H1 (cell line): ENCODE data around the gene CPZ. TPM values are rescaled to one million over a fixed set of nuclear protein-coding genes. Genes with fewer than 3 reads are reported as not detected.
A peak's percentile ranks its signal among the peaks of the same experiment; 100 is the strongest.

Experiments
- CTCF ChIA-PET: fragments of 300-600 bp; sonication (Branson Sonifier 250); formaldehyde crosslinking; loops from one replicate; lab custom pipeline; 2021; ENCODE audit not compliant: partially characterized antibody; lab: Charles Lee
- POLR2A ChIA-PET: fragments of 300-600 bp; sonication (Branson Sonifier 250); formaldehyde crosslinking; loops from one replicate; lab custom pipeline; 2021; ENCODE audit warnings: inconsistent platforms; ENCODE audit not compliant: partially characterized antibody; lab: Charles Lee
- DNase-seq, 2 experiments: peaks; one replicate each; pipeline versions ENCODE4 v3.0.0 to v3.0.0-alpha.2; 2010 to 2022; ENCODE audit warnings: low spot score in 2 of 2, low read depth in 1 of 2, mixed read lengths in 1 of 2
- FAIRE-seq: peaks from 2 replicates; lab custom pipeline; 2011; peaks lifted over from hg19 to GRCh38; lab: Jason Lieb, UNC
- H2AFZ ChIP-seq: 2 replicates; pipeline ENCODE4 v1.8.1; 2012; ENCODE audit warnings: low read length, inconsistent platforms
- H2AK5ac ChIP-seq: 2 replicates; pipeline ENCODE4 v1.6.1; 2013; ENCODE audit warnings: low read depth, low read length
- H2BK120ac ChIP-seq: replicated peaks from 2 replicates; pipeline ENCODE3; 2013; ENCODE audit warnings: low read depth, low read length, inconsistent platforms
- H2BK12ac ChIP-seq: 2 replicates; pipeline ENCODE4 v1.6.1; 2013; ENCODE audit warnings: low read depth, low read length
- H2BK15ac ChIP-seq: 2 replicates; pipeline ENCODE4 v1.6.1; 2013; ENCODE audit warnings: low read length
- H2BK20ac ChIP-seq: 2 replicates; pipeline ENCODE4 v1.6.1; 2013; ENCODE audit warnings: low read length
- H2BK5ac ChIP-seq: 2 replicates; pipeline ENCODE4 v1.6.1; 2013; ENCODE audit warnings: low read depth, low read length
- H3K14ac ChIP-seq: 2 replicates; pipeline ENCODE4 v1.6.1; 2013; ENCODE audit warnings: inconsistent platforms; ENCODE audit not compliant: insufficient read length
- H3K18ac ChIP-seq: 2 replicates; pipeline ENCODE4 v1.6.1; 2013; ENCODE audit warnings: low read length; ENCODE audit errors: extremely low read depth
- H3K23ac ChIP-seq: 2 replicates; pipeline ENCODE4 v1.6.1; 2013; ENCODE audit warnings: inconsistent platforms; ENCODE audit not compliant: insufficient read length
- H3K23me2 ChIP-seq: 2 replicates; pipeline ENCODE4 v1.6.1; 2013; ENCODE audit warnings: low read depth, low read length
- H3K27ac ChIP-seq: 2 replicates; pipeline ENCODE4 v1.6.1; 2011; ENCODE audit warnings: low read depth, low read length, inconsistent platforms
- H3K27me3 ChIP-seq, 4 experiments: replicated peaks in 1 of 4; 1 replicate in 1 of 4; 2 replicates in 3 of 4; pipeline versions ENCODE4 v1.6.1 to v1.8.1; 2011 to 2013; ENCODE audit warnings: low read length in 3 of 4, mild to moderate bottlenecking in 3 of 4, inconsistent platforms in 2 of 4, mixed read lengths in 2 of 4, moderate library complexity in 1 of 4; ENCODE audit not compliant: control insufficient read depth in 3 of 4, insufficient read depth in 3 of 4; ENCODE audit errors: extremely low read depth in 1 of 4
- H3K36me3 ChIP-seq, 4 experiments: 2 replicates each; pipeline versions ENCODE4 v1.6.1 to v1.8.1; 2011 to 2013; ENCODE audit warnings: mild to moderate bottlenecking in 4 of 4, low read length in 3 of 4, moderate library complexity in 2 of 4, control low read depth in 1 of 4, inconsistent platforms in 1 of 4; ENCODE audit not compliant: insufficient read depth in 4 of 4, control insufficient read depth in 2 of 4
- H3K4ac ChIP-seq: replicated peaks from 2 replicates; pipeline ENCODE3; 2013; ENCODE audit warnings: low read length, low read depth, mixed read lengths, inconsistent platforms; ENCODE audit not compliant: insufficient read length
- H3K4me1 ChIP-seq, 4 experiments: replicated peaks in 1 of 4; 1 replicate in 1 of 4; 2 replicates in 3 of 4; pipeline versions ENCODE4 v1.6.1 to v1.8.1; 2011 to 2013; ENCODE audit warnings: low read length in 3 of 4, inconsistent platforms in 2 of 4, mixed read lengths in 1 of 4; ENCODE audit not compliant: insufficient read depth in 4 of 4, control insufficient read depth in 3 of 4
- H3K4me2 ChIP-seq, 2 experiments: 2 replicates each; pipeline versions ENCODE4 v1.6.1 to v1.8.1; 2011 to 2013; ENCODE audit warnings: low read depth in 2 of 2, low read length in 2 of 2, control low read depth in 1 of 2, inconsistent platforms in 1 of 2, mild to moderate bottlenecking in 1 of 2; ENCODE audit not compliant: insufficient read depth in 1 of 2
- H3K4me3 ChIP-seq, 4 experiments: fragments of 200-600, 300-600 bp in 1 of 4; sonication (generic), shearing (Covaris generic), sonication (Bioruptor Twin) in 1 of 4; 2 replicates each; pipeline versions ENCODE4 v1.5.1 to v1.8.1; 2011 to 2016; ENCODE audit warnings: low read length in 4 of 4, low read depth in 3 of 4, control low read depth in 2 of 4, inconsistent platforms in 2 of 4, mild to moderate bottlenecking in 2 of 4, mixed read lengths in 1 of 4, moderate library complexity in 1 of 4; ENCODE audit not compliant: insufficient read depth in 2 of 4; ENCODE audit errors: extremely low read depth in 1 of 4
- H3K56ac ChIP-seq: replicated peaks from 2 replicates; pipeline ENCODE3; 2013; ENCODE audit warnings: low read depth, mild to moderate bottlenecking, mixed read lengths, low read length, inconsistent platforms; ENCODE audit not compliant: insufficient read length
- H3K79me1 ChIP-seq: 2 replicates; pipeline ENCODE4 v1.6.1; 2013; ENCODE audit warnings: low read depth, low read length, control low read depth
- H3K79me2 ChIP-seq, 2 experiments: 2 replicates each; pipeline versions ENCODE4 v1.6.1 to v1.8.1; 2012 to 2013; ENCODE audit warnings: low read length in 2 of 2, mild to moderate bottlenecking in 2 of 2, inconsistent platforms in 1 of 2; ENCODE audit not compliant: insufficient read depth in 2 of 2, control insufficient read depth in 1 of 2
- H3K9ac ChIP-seq, 4 experiments: replicated peaks in 1 of 4; 1 replicate in 1 of 4; 2 replicates in 3 of 4; pipeline versions ENCODE4 v1.6.1 to v1.8.1; 2011 to 2013; ENCODE audit warnings: low read depth in 3 of 4, low read length in 3 of 4, control low read depth in 2 of 4, mild to moderate bottlenecking in 2 of 4, moderate library complexity in 2 of 4, inconsistent platforms in 1 of 4; ENCODE audit errors: extremely low read depth in 1 of 4
- H3K9me3 ChIP-seq, 2 experiments: 2 replicates each; pipeline versions ENCODE4 v1.6.1 to v1.8.1; 2012 to 2013; ENCODE audit warnings: mild to moderate bottlenecking in 2 of 2, moderate library complexity in 2 of 2, control low read depth in 1 of 2, inconsistent platforms in 1 of 2, low read depth in 1 of 2, low read length in 1 of 2, mixed read lengths in 1 of 2; ENCODE audit not compliant: insufficient read depth in 2 of 2
- H4K20me1 ChIP-seq, 2 experiments: replicated peaks in 1 of 2; 2 replicates each; pipeline versions ENCODE3 to v1.8.1; 2011 to 2013; ENCODE audit warnings: inconsistent platforms in 2 of 2, low read length in 2 of 2, mild to moderate bottlenecking in 1 of 2; ENCODE audit not compliant: insufficient read depth in 2 of 2, control insufficient read depth in 1 of 2
- H4K5ac ChIP-seq: 2 replicates; pipeline ENCODE4 v1.6.1; 2013; ENCODE audit warnings: low read length, low read depth, mixed read lengths, inconsistent platforms; ENCODE audit not compliant: insufficient read length
- H4K8ac ChIP-seq: 2 replicates; pipeline ENCODE4 v1.8.0; 2013; ENCODE audit warnings: mild to moderate bottlenecking, moderate library complexity, low read length, inconsistent platforms; ENCODE audit not compliant: insufficient read depth; ENCODE audit errors: extremely low read depth
- H4K91ac ChIP-seq: replicated peaks from 2 replicates; pipeline ENCODE3; 2013; ENCODE audit warnings: low read length, mixed read lengths, inconsistent platforms; ENCODE audit not compliant: insufficient read length
- BACH1 ChIP-seq: IDR thresholded peaks from 2 replicates; pipeline ENCODE4 v1.6.1; 2012; ENCODE audit warnings: low read length, improper control_type of control experiment
- KDM5A ChIP-seq: fragments of 200-600 bp; IDR thresholded peaks from 2 replicates; pipeline ENCODE4 v1.7.1; 2012; ENCODE audit warnings: mild to moderate bottlenecking, low read length, inconsistent platforms, mixed read lengths
- RBBP5 ChIP-seq: IDR thresholded peaks from 2 replicates; pipeline ENCODE4 v1.7.1; 2012; ENCODE audit warnings: low read depth, mild to moderate bottlenecking, inconsistent platforms, low read length, moderate library complexity, borderline replicate concordance
- RNF2 ChIP-seq: fragments of 200-900, 300-1000 bp; sonication (generic); IDR thresholded peaks from 2 replicates; pipeline ENCODE4 v1.7.1; 2016; ENCODE audit warnings: borderline replicate concordance, low read depth, mild to moderate bottlenecking, antibody characterized with exemption, low read length; ENCODE audit not compliant: poor library complexity, severe bottlenecking; ENCODE audit errors: missing control alignments
- WGBS, 2 experiments: shearing (Covaris generic) in 1 of 2; methylation state at CpG; one replicate each; pipeline versions ENCODE4 v1.1.6 to v1.1.7; 2013 to 2015; ENCODE audit warnings: low lambda C conversion rate in 2 of 2, mixed read lengths in 2 of 2, inconsistent platforms in 1 of 2, low coverage in 1 of 2, missing lambda C conversion rate in 1 of 2; ENCODE audit not compliant: insufficient replicate concordance in 2 of 2, insufficient coverage in 1 of 2, insufficient read length in 1 of 2; ENCODE audit errors: extremely low coverage in 1 of 2, missing lambda C conversion rate in 1 of 2; 5-methylcytosine and 5-hydroxymethylcytosine counted together
- polyA plus RNA-seq, 7 experiments: library from polyadenylated mRNA; depleted of rRNA in 3 of 7; stranded (reverse) in 5 of 7; unstranded in 2 of 7; fragments of >200 nt in 5 of 7; fragments of 200-250 nt in 2 of 7; gene quantifications; 1 replicate in 5 of 7; 2 replicates in 1 of 7; 4 replicates in 1 of 7; pipeline versions ENCODE4 v1.2.1 to v1.2.3, GENCODE V29; 2011 to 2013; ENCODE audit warnings: missing spikeins in 2 of 7, mixed read lengths in 2 of 7
- total RNA-seq: library from RNA; stranded (reverse); fragmentation: NEBNext Ultra II Directional; extraction: Animal tissue kit (Norgen Biotek cat#: 25700); gene quantifications from 2 replicates; pipeline ENCODE4 v1.2.1, GENCODE V29; 2021

Gene CPZ
- total and polyA plus RNA-seq, 2 of the 8 experiments (the other 6 are each of a cell fraction or from before 2014, with no cell fraction given), result 28.8 to 40.7 TPM

DNA sequence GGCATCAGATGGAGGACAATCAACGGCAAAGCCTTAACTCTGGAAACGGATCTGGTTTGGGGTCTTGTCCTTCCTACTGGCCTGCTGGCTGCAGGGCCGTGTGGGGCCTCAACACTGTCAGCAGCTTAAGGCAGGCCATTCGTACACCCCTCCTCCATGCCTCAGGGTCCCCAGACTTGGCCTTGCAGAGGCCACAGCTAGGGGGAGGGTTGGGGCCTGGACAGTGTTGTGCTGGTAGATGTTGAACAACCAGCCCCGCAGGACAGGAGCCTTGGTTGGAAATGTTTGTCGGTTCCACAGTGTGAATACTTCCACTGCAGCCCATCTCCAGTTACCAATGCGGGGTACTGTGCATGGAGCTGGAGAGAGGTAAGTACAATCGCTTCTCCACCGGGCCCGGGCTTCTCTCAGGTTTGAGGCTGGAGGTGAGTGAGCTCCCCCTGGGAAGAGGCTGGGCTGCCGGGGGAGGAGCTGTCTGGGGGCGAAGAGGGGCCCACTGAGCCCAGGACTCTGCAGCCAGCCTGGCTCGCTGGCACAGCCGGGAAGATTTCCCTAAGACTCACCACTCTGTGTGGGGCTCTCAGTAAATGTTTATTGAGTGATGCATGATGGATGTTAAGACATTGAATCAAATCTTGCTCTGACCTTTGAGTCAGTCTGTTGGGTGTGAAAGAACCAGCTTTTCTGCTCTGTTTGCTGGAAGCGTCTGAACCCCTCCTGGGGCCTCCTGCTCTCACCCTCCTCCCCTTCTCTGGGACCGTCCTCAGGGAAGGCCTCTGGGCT lies 32.1 kb upstream of the CPZ start:
- Histone ChIP-seq H3K79me1 (no peaks in the 10 kb centered on the region), H3K4me3 (no peak overlapping the region), H3K4me2 (peak overlapping the region in 1 of 2 experiments; percentile 9; a peak in 1 of 4 replicates), H3K56ac (no peak overlapping the region), H4K8ac (no peak overlapping the region), H2BK15ac (peak overlapping the region; percentile 4; the same call in 1 of the 2 replicates), H3K14ac (no peak overlapping the region), H2AFZ (peak overlapping the region; percentile 76), H3K4me1 (peaks cover 0 to 10% (median 4%) of the 10 kb centered on the region in 4 experiments; a peak in 3 of 7 replicates), H3K18ac (no peak overlapping the region; the same call in none of the 2 replicates), H3K23ac (no peak overlapping the region), H3K9ac (no peak overlapping the region), H3K4ac (no peak overlapping the region), H2BK120ac (no peak overlapping the region), H2BK5ac (no peak overlapping the region; the same call in 1 of the 2 replicates), H2AK5ac (no peak overlapping the region), H3K79me2 (no peaks in the 10 kb centered on the region), H3K9me3 (no peaks in the 10 kb centered on the region), H3K27ac (no peak overlapping the region), H4K20me1 (no peaks in the 10 kb centered on the region), H3K36me3 (no peaks in the 10 kb centered on the region), H4K91ac (peak overlapping the region; percentile 1), H3K23me2 (no peaks in the 10 kb centered on the region), H4K5ac (no peak overlapping the region), H2BK20ac (peak overlapping the region; percentile 32; the same call in 1 of the 2 replicates), H3K27me3 (no peaks in the 10 kb centered on the region), H2BK12ac (no peak overlapping the region)
- TF ChIP-seq KDM5A, result no peak
- no peak for TF ChIP-seq BACH1
- TF ChIP-seq RNF2, result no peak
- no peak for TF ChIP-seq RBBP5
- ChIA-PET POLR2A (interaction anchor here (1.2 to 1.7 kb wide), 4 partner anchors 11 to 19 kb away, joined by 3 to 6 read pairs (median 4); partner anchors contain the start of gene GPR78), CTCF (interaction anchor here (0.6 to 3.0 kb wide), 16 partner anchors 8 to 367 kb away, joined by 3 to 14 read pairs (median 4); no protein-coding TSS in a partner anchor)
- DNase-seq (no peak), FAIRE-seq (no peak)
- WGBS, 2 experiments, result 81% methylated on average over 16 of the region's 16 CpGs; no CpG with 5 or more reads in 1 of the 2 experiments
